SK-N-SH (cell line): Measurements from ENCODE around the gene GFOD2. TPM values are rescaled to one million over a fixed set of nuclear protein-coding genes. Genes with fewer than 3 reads are reported as not detected.

ENCODE experiments used
- CTCF ChIA-PET: fragments of 300-600, 350-600 bp; formaldehyde crosslinking; extraction: SDS; loops from one replicate; lab custom pipeline; 2021; lab: Yijun Ruan, JAX
- POLR2A ChIA-PET: fragments of 350-600 bp; sonication (Branson Sonifier 250); formaldehyde crosslinking; extraction: SDS; loops from one replicate; lab custom pipeline; 2020; ENCODE audit warnings: antibody characterized with exemption, inconsistent platforms; lab: Yijun Ruan, JAX
- DNase-seq: peaks from one replicate; pipeline ENCODE4 v3.0.0; 2012
- H2AFZ ChIP-seq: fragments of 200-600 bp; sonication (generic); 2 replicates; pipeline ENCODE4 v1.8.1; 2016; ENCODE audit warnings: antibody characterized with exemption, mild to moderate bottlenecking, low read depth
- H3F3A ChIP-seq: fragments of 200-600 bp; sonication (generic); replicated peaks from 2 replicates; pipeline ENCODE3; 2016; ENCODE audit warnings: antibody characterized with exemption, mild to moderate bottlenecking; ENCODE audit not compliant: insufficient read depth
- H3K27ac ChIP-seq, 2 experiments: fragments of 200-500 bp in 1 of 2; fragments of 200-600 bp in 1 of 2; sonication (Bioruptor generic) in 1 of 2; sonication (generic), shearing (Covaris generic) in 1 of 2; 2 replicates each; pipeline versions ENCODE4 v1.5.1 to v1.6.1; 2014 to 2016; ENCODE audit warnings: low read depth in 2 of 2, inconsistent platforms in 1 of 2, low read length in 1 of 2, mild to moderate bottlenecking in 1 of 2, mixed read lengths in 1 of 2
- H3K27me3 ChIP-seq: fragments of 200-600 bp; sonication (generic), shearing (Covaris generic); 2 replicates; pipeline ENCODE4 v1.6.1; 2016; ENCODE audit warnings: mixed run types; ENCODE audit not compliant: insufficient read depth
- H3K36me3 ChIP-seq, 2 experiments: fragments of 200-500 bp in 1 of 2; fragments of 200-600 bp in 1 of 2; sonication (Bioruptor generic) in 1 of 2; sonication (generic) in 1 of 2; replicated peaks in 1 of 2; 2 replicates each; pipeline versions ENCODE3 to v1.5.1; 2014 to 2016; ENCODE audit warnings: low read length in 1 of 2, mild to moderate bottlenecking in 1 of 2; ENCODE audit not compliant: insufficient read depth in 2 of 2, control insufficient read depth in 1 of 2
- H3K4me1 ChIP-seq, 2 experiments: fragments of 200-500 bp in 1 of 2; fragments of 200-600 bp in 1 of 2; sonication (Bioruptor generic) in 1 of 2; sonication (generic), shearing (Covaris generic) in 1 of 2; 2 replicates each; pipeline versions ENCODE4 v1.5.1 to v1.6.1; 2014 to 2016; ENCODE audit warnings: low read depth in 1 of 2, low read length in 1 of 2, mixed run types in 1 of 2; ENCODE audit not compliant: insufficient read depth in 2 of 2, control insufficient read depth in 1 of 2
- H3K4me2 ChIP-seq: fragments of 200-600 bp; sonication (generic), shearing (Covaris generic); 2 replicates; pipeline ENCODE4 v1.6.1; 2017; ENCODE audit warnings: mixed run types
- H3K4me3 ChIP-seq, 2 experiments: fragments of 200-500 bp in 1 of 2; fragments of 200-600 bp in 1 of 2; sonication (Bioruptor generic) in 1 of 2; sonication (generic), shearing (Covaris generic) in 1 of 2; 2 replicates each; pipeline versions ENCODE4 v1.5.1 to v1.8.1; 2014 to 2016; ENCODE audit warnings: low read depth in 2 of 2, inconsistent platforms in 1 of 2, low read length in 1 of 2, mild to moderate bottlenecking in 1 of 2, mixed read lengths in 1 of 2, moderate library complexity in 1 of 2
- H3K79me2 ChIP-seq: fragments of 200-600 bp; sonication (generic); 2 replicates; pipeline ENCODE4 v1.8.1; 2017; ENCODE audit warnings: mild to moderate bottlenecking; ENCODE audit not compliant: insufficient read depth
- H3K9ac ChIP-seq: fragments of 200-600 bp; sonication (generic); 2 replicates; pipeline ENCODE4 v1.6.1; 2017; ENCODE audit warnings: mixed run types
- H3K9me2 ChIP-seq: fragments of 200-600 bp; sonication (generic); 2 replicates; pipeline ENCODE4 v1.6.1; 2017; ENCODE audit warnings: mixed run types
- H3K9me3 ChIP-seq: fragments of 200-600 bp; sonication (generic); 2 replicates; pipeline ENCODE4 v1.6.1; 2017; ENCODE audit warnings: mixed run types, mild to moderate bottlenecking, moderate library complexity
- H4K20me1 ChIP-seq: fragments of 200-600 bp; sonication (generic); 2 replicates; pipeline ENCODE4 v1.6.1; 2017; ENCODE audit warnings: mild to moderate bottlenecking, mixed run types; ENCODE audit not compliant: insufficient read depth
- ELF1 ChIP-seq: IDR thresholded peaks from 2 replicates; pipeline ENCODE4 v1.4.0; 2012
- FOXJ3 ChIP-seq: sonication (generic); formaldehyde crosslinking; IDR thresholded peaks from 2 replicates; pipeline ENCODE4 v1.5.1; 2020; ENCODE audit warnings: mild to moderate bottlenecking, missing genetic modification reagents
- NFIC ChIP-seq: IDR thresholded peaks from 2 replicates; pipeline ENCODE4 v1.4.0; 2012; ENCODE audit warnings: borderline replicate concordance
- TEAD4 ChIP-seq: IDR thresholded peaks from 2 replicates; pipeline ENCODE4 v1.4.0; 2012; ENCODE audit warnings: mild to moderate bottlenecking, borderline replicate concordance; ENCODE audit not compliant: insufficient read depth
- WGBS: methylation state at CpG from one replicate; pipeline ENCODE4 v1.1.6; 2017; ENCODE audit warnings: low lambda C conversion rate; 5-methylcytosine and 5-hydroxymethylcytosine counted together
- polyA plus RNA-seq, 3 experiments: library from polyadenylated mRNA; depleted of rRNA; stranded (reverse); fragments of >200 nt; gene quantifications; 2 replicates each; pipeline ENCODE4 v1.2.3, GENCODE V29; 2012
- TF ChIP-seq, protein P1 (sequence below): IDR thresholded peaks from 2 replicates; pipeline ENCODE4 v1.4.0; 2012; ENCODE audit warnings: low read depth

GFOD2 gene
- polyA plus RNA-seq, 1 of the 3 experiments (the other 2 are of a cell fraction): 19.0 TPM

DNA sequence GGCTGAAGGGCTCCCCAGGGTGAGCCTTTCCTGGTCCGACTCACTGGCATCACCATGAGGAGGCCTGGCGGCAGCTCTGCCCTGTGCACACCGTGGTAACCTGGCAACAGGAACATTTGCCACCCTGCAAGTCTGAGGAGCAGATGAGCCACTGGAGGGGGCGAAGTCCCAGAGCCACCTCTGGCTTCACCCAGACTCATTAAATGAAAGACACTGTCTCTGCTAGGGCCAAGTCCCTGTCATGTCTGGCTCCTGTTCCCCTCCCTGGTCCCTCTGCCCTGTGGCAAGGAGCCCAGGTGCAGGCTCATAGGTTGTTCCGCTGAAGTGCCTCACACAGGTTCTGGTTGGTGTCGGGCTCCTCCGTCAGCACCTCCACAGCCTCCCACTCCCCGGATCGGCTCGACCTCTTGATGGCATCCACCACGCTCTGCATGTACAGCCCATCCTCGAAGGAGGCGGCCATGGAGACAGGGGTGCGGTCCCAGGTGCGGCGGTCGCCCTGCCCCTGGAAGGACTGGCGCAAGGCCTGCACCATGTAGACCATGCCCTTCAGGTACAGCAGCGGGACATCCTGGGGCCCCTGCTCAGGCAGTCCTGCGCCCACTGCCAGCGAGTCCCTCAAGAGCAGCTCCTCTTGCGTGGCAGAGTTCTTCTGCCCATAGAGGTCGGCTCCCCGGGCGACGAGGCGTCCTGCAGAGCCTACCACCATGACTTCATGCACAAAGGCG, 44.1 kb downstream of the GFOD2 start:
- H3K4me3 ChIP-seq: no peak overlapping the region
- H3K27me3 ChIP-seq: no peaks in the 10 kb centered on the region
- DNase-seq: no peak
- CTCF ChIA-PET: interaction anchor here (0.6 to 6.3 kb wide), 4 partner anchors 77 to 154 kb away, joined by 3 to 40 read pairs (median 3); no protein-coding TSS in a partner anchor
- H3K9ac ChIP-seq: no peak overlapping the region
- POLR2A ChIA-PET: no interaction called here
- no peaks in the 10 kb centered on the region for H4K20me1 ChIP-seq
- no peaks in the 10 kb centered on the region for H3K79me2 ChIP-seq
- H3K9me2 ChIP-seq: no peaks in the 10 kb centered on the region
- H3K4me2 ChIP-seq: no peak overlapping the region
- H3K4me1 ChIP-seq: peaks cover 15 to 26% of the 10 kb centered on the region in 2 experiments; a peak in 2 of 4 replicates
- peaks cover 5 to 10% of the 10 kb centered on the region in 2 experiments for H3K36me3 ChIP-seq
- no peaks in the 10 kb centered on the region for H3K9me3 ChIP-seq
- WGBS: 93% methylated on average over 16 of the region's 28 CpGs
- H3K27ac ChIP-seq: peak overlapping the region in 1 of 2 experiments; percentile 8; a peak in 1 of 4 replicates
- TF ChIP-seq TEAD4 (no peak), ELF1 (no peak)
- TF ChIP-seq, protein P1, sequence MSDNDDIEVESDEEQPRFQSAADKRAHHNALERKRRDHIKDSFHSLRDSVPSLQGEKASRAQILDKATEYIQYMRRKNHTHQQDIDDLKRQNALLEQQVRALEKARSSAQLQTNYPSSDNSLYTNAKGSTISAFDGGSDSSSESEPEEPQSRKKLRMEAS: no peak
- H3F3A ChIP-seq: no peaks in the 10 kb centered on the region
- no peak overlapping the region for H2AFZ ChIP-seq

DNA sequence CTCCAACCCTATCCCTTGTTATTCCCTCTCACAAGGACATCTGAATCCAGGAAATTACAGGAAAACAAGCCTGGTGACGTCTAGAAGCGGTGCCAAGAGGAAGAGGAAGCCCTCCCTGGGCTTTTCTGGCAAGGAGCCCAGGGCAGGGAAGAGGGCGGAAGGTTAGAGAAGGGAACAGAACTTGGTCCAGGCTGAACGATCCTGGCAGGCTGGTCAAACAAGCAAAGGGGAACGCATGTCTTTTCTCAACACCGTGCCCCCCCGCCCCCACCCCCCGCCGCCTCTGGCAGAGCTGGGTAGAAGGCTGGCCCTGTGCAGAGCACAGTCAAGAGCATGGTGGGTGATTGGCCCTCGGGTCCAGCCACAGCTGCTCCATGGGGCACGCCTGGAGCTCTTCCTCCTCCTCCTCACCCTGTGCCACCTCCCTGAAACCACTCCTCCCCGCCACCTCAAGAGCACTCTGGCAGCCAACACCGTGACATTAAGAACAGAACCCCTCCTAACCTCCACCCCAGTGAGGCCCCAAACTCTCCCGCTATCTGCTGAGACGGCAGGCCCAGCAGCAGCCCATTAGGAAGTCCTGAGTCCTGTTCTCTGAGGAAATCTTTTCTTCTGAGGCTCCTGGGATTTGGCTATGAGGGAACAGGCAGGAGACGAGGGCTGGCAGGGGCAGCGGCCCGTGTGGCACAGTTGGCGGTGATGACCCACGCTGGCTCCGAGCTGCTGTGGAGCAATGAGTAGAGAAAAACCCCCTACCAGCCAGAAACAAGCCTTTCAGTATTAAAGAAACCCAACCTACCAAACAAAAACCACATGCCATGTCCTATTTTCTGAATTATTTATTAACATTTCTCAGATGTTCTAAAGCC, 45.2 kb downstream of the GFOD2 start:
- peaks cover 5 to 10% of the 10 kb centered on the region in 2 experiments for H3K36me3 ChIP-seq
- no peak overlapping the region for H3K4me2 ChIP-seq
- H3K4me1 ChIP-seq: peaks cover 15 to 26% of the 10 kb centered on the region in 2 experiments; a peak in 2 of 4 replicates
- no peak overlapping the region for H3K9ac ChIP-seq
- H3K79me2 ChIP-seq: no peaks in the 10 kb centered on the region
- peak overlapping the region; percentile 32 to 69; a peak in 3 of 4 replicates for H3K27ac ChIP-seq
- peak; percentile 65 for TF ChIP-seq NFIC
- no peak for TF ChIP-seq FOXJ3
- TF ChIP-seq, protein P1: no peak
- H3K4me3 ChIP-seq: no peak overlapping the region
- ChIA-PET POLR2A (no interaction called here), CTCF (interaction anchor here (0.7 to 18.3 kb wide), 19 partner anchors 8 to 395 kb away, joined by 3 to 246 read pairs (median 8); partner anchors contain the start of genes ATP6V0D1, CARMIL2, CTCF and GFOD2)
- 78% methylated on average over 17 of the region's 21 CpGs for WGBS
- peak; percentile 66 for DNase-seq
- no peak overlapping the region for H2AFZ ChIP-seq
- H3K9me2 ChIP-seq: no peaks in the 10 kb centered on the region
- H3F3A ChIP-seq: no peaks in the 10 kb centered on the region
- H3K9me3 ChIP-seq: no peaks in the 10 kb centered on the region
- H4K20me1 ChIP-seq: no peaks in the 10 kb centered on the region
- H3K27me3 ChIP-seq: no peaks in the 10 kb centered on the region
